Liver (tissue), 9 donors: ENCODE measurements around the gene PHF20. TPM values are rescaled to one million over a fixed set of nuclear protein-coding genes. Genes with fewer than 3 reads are reported as not detected.

Source experiments
- DNase-seq: peaks from one replicate; pipeline ENCODE4 v3.0.0-alpha.2; 2017; ENCODE audit warnings: low spot score
- H3K27ac ChIP-seq, 2 donors: one replicate each; pipeline ENCODE4 v1.7.0; 2013; ENCODE audit warnings: inconsistent platforms in 2 of 2, low read length in 2 of 2, control low read depth in 1 of 2, low read depth in 1 of 2, mild to moderate bottlenecking in 1 of 2
- H3K27me3 ChIP-seq, 4 donors: one replicate each; pipeline versions ENCODE4 v1.6.1 to v1.7.0; 2013; ENCODE audit warnings: low read length in 3 of 4, inconsistent platforms in 1 of 4, mild to moderate bottlenecking in 1 of 4, moderate library complexity in 1 of 4; ENCODE audit not compliant: control insufficient read depth in 4 of 4, insufficient read depth in 4 of 4
- H3K36me3 ChIP-seq, 4 donors: one replicate each; pipeline versions ENCODE4 v1.6.1 to v1.7.0; 2013; ENCODE audit warnings: low read length in 3 of 4, mild to moderate bottlenecking in 3 of 4, low read depth in 1 of 4, moderate library complexity in 1 of 4; ENCODE audit not compliant: control insufficient read depth in 4 of 4, insufficient read depth in 3 of 4
- H3K4me1 ChIP-seq, 4 donors: one replicate each; pipeline versions ENCODE4 v1.6.1 to v1.7.0; 2013; ENCODE audit warnings: low read length in 3 of 4, mild to moderate bottlenecking in 3 of 4, moderate library complexity in 1 of 4; ENCODE audit not compliant: control insufficient read depth in 4 of 4, insufficient read depth in 4 of 4
- H3K4me3 ChIP-seq, 3 donors: one replicate each; pipeline versions ENCODE4 v1.6.1 to v1.7.0; 2013; ENCODE audit warnings: low read length in 3 of 3, control low read depth in 1 of 3, low read depth in 1 of 3, mild to moderate bottlenecking in 1 of 3
- H3K9ac ChIP-seq, 2 donors: one replicate each; pipeline ENCODE4 v1.7.0; 2013; ENCODE audit warnings: low read length in 2 of 2, mild to moderate bottlenecking in 2 of 2, moderate library complexity in 2 of 2, control low read depth in 1 of 2, low read depth in 1 of 2
- H3K9me3 ChIP-seq, 4 donors: one replicate each; pipeline versions ENCODE4 v1.6.1 to v1.7.0; 2013; ENCODE audit warnings: low read length in 3 of 4; ENCODE audit not compliant: control insufficient read depth in 4 of 4
- CTCF ChIP-seq: fragments of 150-350 bp; IDR thresholded peaks from 2 replicates; pipeline ENCODE4 v1.5.1; 2017; ENCODE audit warnings: improper control_type of control experiment, low read depth, low read length; ENCODE audit not compliant: missing input control
- EGR1 ChIP-seq, 2 donors: IDR thresholded peaks; 2 replicates each; pipeline ENCODE4 v1.6.1; 2016 to 2018; ENCODE audit warnings: antibody characterized with exemption in 2 of 2, low read depth in 2 of 2
- FOXA1 ChIP-seq: IDR thresholded peaks from 2 replicates; pipeline ENCODE4 v1.6.1; 2016; ENCODE audit warnings: antibody characterized with exemption
- FOXA2 ChIP-seq: IDR thresholded peaks from 2 replicates; pipeline ENCODE4 v1.6.1; 2016; ENCODE audit warnings: antibody characterized with exemption
- GABPA ChIP-seq, 2 donors: IDR thresholded peaks in 1 of 2; conservative IDR thresholded peaks in 1 of 2; 2 replicates each; pipeline ENCODE4 v1.6.1; 2016; ENCODE audit warnings: antibody characterized with exemption in 2 of 2, mild to moderate bottlenecking in 1 of 2, moderate library complexity in 1 of 2
- HNF4A ChIP-seq, 2 donors: conservative IDR thresholded peaks; 2 replicates each; pipeline ENCODE4 v1.6.1; 2016; ENCODE audit warnings: antibody characterized with exemption in 2 of 2, mild to moderate bottlenecking in 2 of 2
- HNF4G ChIP-seq: IDR thresholded peaks from 2 replicates; pipeline ENCODE4 v1.6.1; 2016; ENCODE audit warnings: antibody characterized with exemption
- MAX ChIP-seq: IDR thresholded peaks from 2 replicates; pipeline ENCODE4 v1.6.1; 2016; ENCODE audit warnings: antibody characterized with exemption
- NR2F2 ChIP-seq: IDR thresholded peaks from 2 replicates; pipeline ENCODE4 v1.6.1; 2016; ENCODE audit warnings: antibody characterized with exemption
- RAD21 ChIP-seq, 2 donors: IDR thresholded peaks; 2 replicates each; pipeline ENCODE4 v1.6.1; 2016; ENCODE audit warnings: antibody characterized with exemption in 2 of 2, mild to moderate bottlenecking in 2 of 2
- REST ChIP-seq: IDR thresholded peaks from 2 replicates; pipeline ENCODE4 v1.6.1; 2016; ENCODE audit warnings: antibody characterized with exemption, mild to moderate bottlenecking
- RXRA ChIP-seq, 2 donors: IDR thresholded peaks; 2 replicates each; pipeline ENCODE4 v1.6.1; 2017 to 2018; ENCODE audit warnings: antibody characterized with exemption in 2 of 2, mild to moderate bottlenecking in 1 of 2
- SP1 ChIP-seq: IDR thresholded peaks from 2 replicates; pipeline ENCODE4 v1.6.1; 2018; ENCODE audit warnings: antibody characterized with exemption, mild to moderate bottlenecking
- TAF1 ChIP-seq: conservative IDR thresholded peaks from 2 replicates; pipeline ENCODE4 v1.6.1; 2016; ENCODE audit warnings: antibody characterized with exemption, mild to moderate bottlenecking
- ZBTB33 ChIP-seq: IDR thresholded peaks from 2 replicates; pipeline ENCODE4 v1.6.1; 2016; ENCODE audit warnings: antibody characterized with exemption
- WGBS: extraction: QIAGEN DNeasy Blood & Tissue Kit; methylation state at CpG from one replicate; pipeline ENCODE4 v1.1.7; 2013; 5-methylcytosine and 5-hydroxymethylcytosine counted together
- polyA plus RNA-seq, 2 donors: library from polyadenylated mRNA; stranded (reverse) in 1 of 2; unstranded in 1 of 2; fragments of 200-250 nt in 1 of 2; fragments of >200 nt in 1 of 2; fragmentation: Nextera tagmentation in 1 of 2; extraction: Ambion mirVana in 1 of 2; gene quantifications; one replicate each; pipeline versions ENCODE4 v1.2.1 to v1.2.3, GENCODE V29; 2013 to 2015
- total RNA-seq, 2 donors: library from RNA; depleted of rRNA; stranded (reverse); fragments of >200 nt; gene quantifications; one replicate each; pipeline ENCODE4 v1.2.3, GENCODE V29; 2014
- TF ChIP-seq, protein P1 (sequence below): IDR thresholded peaks from 2 replicates; pipeline ENCODE4 v1.6.1; 2016; ENCODE audit warnings: antibody characterized with exemption
- donor health status: healthy.
- donor health status: healthy.
- donor health status: healthy.
- donor health status: healthy.
- donor health status: healthy.

Gene PHF20
- total and polyA plus RNA-seq, 4 donors, result 5.1 to 11.7 (median 10.3) TPM

- Histone ChIP-seq H3K27ac (no peak overlapping the region), H3K36me3 (peaks cover 15 to 84% (median 74%) of the 10 kb centered on the region in 4 donors), H3K4me1 (peaks cover 5 to 67% (median 49%) of the 10 kb centered on the region in 4 donors), H3K9me3 (no peaks in the 10 kb centered on the region), H3K9ac (no peak overlapping the region), H3K4me3 (no peak overlapping the region), H3K27me3 (no peaks in the 10 kb centered on the region)
- DNase-seq, result no peak
- 78% methylated on average over 4 of the region's 4 CpGs for WGBS
- TF ChIP-seq ZBTB33, result no peak
- no peak for TF ChIP-seq NR2F2
- no peak for TF ChIP-seq FOXA1
- no peak for TF ChIP-seq HNF4G
- no peak for TF ChIP-seq TAF1
- no peak for TF ChIP-seq FOXA2
- TF ChIP-seq SP1, result no peak
- no peak for TF ChIP-seq RAD21 (IDR thresholded peaks at IDR 0.05)
Measured at GRCh38 chr20:35734777-35735649, 36.8 kb upstream of the PHF20 start.

DNA sequence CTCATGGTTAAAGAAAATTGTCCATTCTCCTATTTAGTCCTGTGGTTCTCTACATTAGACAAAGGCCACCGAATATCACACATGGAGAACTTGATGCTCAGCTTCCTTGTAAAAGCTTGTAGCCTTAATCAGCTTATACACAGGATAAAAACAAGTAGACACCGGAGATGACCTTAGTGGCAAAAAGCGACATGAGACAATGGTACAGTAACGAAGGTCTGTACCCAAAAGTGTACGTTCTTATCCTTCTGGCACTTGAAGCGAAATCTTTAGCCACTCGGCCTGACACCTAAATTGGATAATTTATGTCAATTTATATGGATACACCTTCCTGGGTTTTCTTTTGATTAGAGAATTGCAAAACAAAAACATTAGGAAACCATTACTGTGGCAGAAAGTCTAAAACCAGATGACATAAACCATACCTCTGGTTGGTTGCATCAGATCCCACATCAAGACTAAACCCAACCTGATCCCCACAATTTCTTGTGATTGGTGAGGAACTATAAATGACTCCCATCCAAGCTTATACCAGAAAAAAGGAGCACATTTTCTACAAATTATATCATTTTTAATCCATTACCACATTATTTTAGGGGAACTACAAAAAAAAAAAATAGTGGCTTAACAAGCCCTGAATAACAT is 35.9 kb upstream of the PHF20 start:
- Histone ChIP-seq H3K9me3 (no peaks in the 10 kb centered on the region), H3K36me3 (peaks cover 15 to 79% (median 67%) of the 10 kb centered on the region in 4 donors), H3K27ac (no peak overlapping the region), H3K9ac (no peak overlapping the region), H3K4me1 (peaks cover 5 to 69% (median 51%) of the 10 kb centered on the region in 4 donors), H3K4me3 (no peak overlapping the region), H3K27me3 (no peaks in the 10 kb centered on the region)
- TF ChIP-seq FOXA2, result no peak
- TF ChIP-seq ZBTB33, result no peak
- TF ChIP-seq EGR1 (IDR thresholded peaks at IDR 0.05; ENCODE audit: low read depth in 2 of 2), result no peak
- TF ChIP-seq HNF4G, result no peak
- no peak for TF ChIP-seq GABPA (IDR thresholded peaks at IDR 0.05 in 1 of 2, conservative IDR thresholded peaks at IDR 0.05 in 1 of 2)
- TF ChIP-seq, protein P1, sequence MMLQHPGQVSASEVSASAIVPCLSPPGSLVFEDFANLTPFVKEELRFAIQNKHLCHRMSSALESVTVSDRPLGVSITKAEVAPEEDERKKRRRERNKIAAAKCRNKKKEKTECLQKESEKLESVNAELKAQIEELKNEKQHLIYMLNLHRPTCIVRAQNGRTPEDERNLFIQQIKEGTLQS, result no peak
- TF ChIP-seq RAD21 (IDR thresholded peaks at IDR 0.05), result no peak
- TF ChIP-seq TAF1, result no peak
- no peak for TF ChIP-seq REST
- TF ChIP-seq MAX, result no peak
- no peak for TF ChIP-seq NR2F2
- TF ChIP-seq HNF4A (conservative IDR thresholded peaks at IDR 0.05), result no peak
- TF ChIP-seq RXRA (IDR thresholded peaks at IDR 0.05), result no peak
- TF ChIP-seq FOXA1, result no peak
- no peak for TF ChIP-seq CTCF
- no peak for DNase-seq
- 72% methylated on average over 7 of the region's 7 CpGs for WGBS
